K562 (cell line): ENCODE measurements around the gene DLX6. TPM values are rescaled to one million over a fixed set of nuclear protein-coding genes. Genes with fewer than 3 reads are reported as not detected.

Experiments
- ATAC-seq: fragments of 200-7000 bp; cut with Tn5 transposase; 3 replicates; pipeline ENCODE4 v1.9.1; 2020; ENCODE audit warnings: moderate library complexity
- BruUV-seq: library from RNA; stranded (reverse); fragments of 400-500 nt; replicated peaks from 2 replicates; lab custom pipeline; 2021; lab: Mats Ljungman, UMichigan
- CTCF ChIA-PET: fragments of 300-600 bp; formaldehyde crosslinking; extraction: SDS; loops from one replicate; lab custom pipeline; 2021; ENCODE audit warnings: low intra/inter-chr PET ratio; lab: Yijun Ruan, JAX
- POLR2A ChIA-PET: fragments of 300-600, 350-650 bp; sonication (Branson Sonifier 250); formaldehyde crosslinking; extraction: SDS; loops from one replicate; lab custom pipeline; 2021; ENCODE audit warnings: antibody characterized with exemption, inconsistent platforms; lab: Yijun Ruan, JAX
- DNase-seq, 4 experiments: peaks; one replicate each; pipeline versions ENCODE4 v3.0.0 to v3.0.0-alpha.2; 2011 to 2018; ENCODE audit warnings: low spot score in 3 of 4, mixed read lengths in 3 of 4; ENCODE audit errors: extremely low read depth in 1 of 4
- FAIRE-seq: peaks from 2 replicates; lab custom pipeline; 2011; peaks lifted over from hg19 to GRCh38; lab: Jason Lieb, UNC
- H2AFZ ChIP-seq: 2 replicates; pipeline ENCODE4 v1.6.0; 2011; ENCODE audit warnings: low read depth, low read length, control low read depth, inconsistent platforms
- H3K27ac ChIP-seq: fragments of 200-600 bp; 3 replicates; pipeline ENCODE4 v1.8.0; 2011; ENCODE audit warnings: low read depth, mild to moderate bottlenecking, control low read depth, inconsistent platforms, low read length, moderate library complexity, mixed read lengths; ENCODE audit errors: extremely low read depth
- H3K27me3 ChIP-seq, 2 experiments: fragments of 300-600 bp in 1 of 2; 2 replicates in 1 of 2; 3 replicates in 1 of 2; pipeline versions ENCODE4 v1.6.0 to v1.8.0; 2011; ENCODE audit warnings: inconsistent platforms in 2 of 2, low read length in 2 of 2, mild to moderate bottlenecking in 1 of 2, mixed read lengths in 1 of 2, moderate library complexity in 1 of 2; ENCODE audit not compliant: control insufficient read depth in 2 of 2, insufficient read depth in 2 of 2
- H3K36me3 ChIP-seq: fragments of 300-600 bp; 3 replicates; pipeline ENCODE4 v1.8.0; 2011; ENCODE audit warnings: mild to moderate bottlenecking, low read length, inconsistent platforms; ENCODE audit not compliant: control insufficient read depth, insufficient read depth
- H3K4me1 ChIP-seq, 2 experiments: fragments of 200-600 bp in 1 of 2; replicated peaks in 1 of 2; 2 replicates in 1 of 2; 3 replicates in 1 of 2; pipeline versions ENCODE4 v1.5.1 to v1.8.0; 2011; ENCODE audit warnings: inconsistent platforms in 2 of 2, low read length in 2 of 2, mild to moderate bottlenecking in 1 of 2, mixed read lengths in 1 of 2, moderate library complexity in 1 of 2; ENCODE audit not compliant: control insufficient read depth in 2 of 2, insufficient read depth in 2 of 2
- H3K4me2 ChIP-seq: 2 replicates; pipeline ENCODE4 v1.6.1; 2011; ENCODE audit warnings: low read length, control low read depth, inconsistent platforms, mixed read lengths; ENCODE audit not compliant: insufficient read depth
- H3K4me3 ChIP-seq: fragments of 200-600 bp; sonication (generic), shearing (Covaris generic); 2 replicates; pipeline ENCODE4 v1.5.1; 2016; ENCODE audit warnings: control low read depth, inconsistent platforms
- H3K79me2 ChIP-seq: fragments of 200-600 bp; 3 replicates; pipeline ENCODE4 v1.8.0; 2011; ENCODE audit warnings: low read length, inconsistent platforms; ENCODE audit not compliant: control insufficient read depth, insufficient read depth
- H3K9ac ChIP-seq, 2 experiments: 2 replicates each; pipeline versions ENCODE4 v1.6.0 to v1.6.1; 2011; ENCODE audit warnings: low read depth in 2 of 2, low read length in 2 of 2, control low read depth in 1 of 2, inconsistent platforms in 1 of 2, mild to moderate bottlenecking in 1 of 2, mixed read lengths in 1 of 2; ENCODE audit not compliant: insufficient read depth in 1 of 2
- H3K9me1 ChIP-seq: one replicate; pipeline ENCODE4 v1.6.0; 2011; ENCODE audit warnings: inconsistent platforms, mild to moderate bottlenecking, low read length, moderate library complexity; ENCODE audit not compliant: control insufficient read depth, insufficient read depth
- H3K9me3 ChIP-seq: replicated peaks from 2 replicates; pipeline ENCODE4 v1.5.1; 2011; ENCODE audit warnings: low read depth, low read length, inconsistent platforms; ENCODE audit not compliant: control insufficient read depth, insufficient read depth
- H4K20me1 ChIP-seq: replicated peaks from 2 replicates; pipeline ENCODE4 v1.6.1; 2011; ENCODE audit warnings: low read length, inconsistent platforms, mixed read lengths; ENCODE audit not compliant: control insufficient read depth, insufficient read depth
- ATF7 ChIP-seq: fragments of 450-650 bp; IDR thresholded peaks from 2 replicates; pipeline ENCODE4 v1.7.1; 2014; ENCODE audit warnings: mild to moderate bottlenecking, moderate library complexity
- COPS2 ChIP-seq: fragments of 450-650 bp; conservative IDR thresholded peaks from 2 replicates; pipeline ENCODE4 v1.6.1; 2016; ENCODE audit warnings: mild to moderate bottlenecking, moderate library complexity
- ELF1 ChIP-seq: fragments of 200-800 bp; sonication (Bioruptor generic); IDR thresholded peaks from 2 replicates; pipeline ENCODE4 v1.6.1; 2016; ENCODE audit warnings: missing genetic modification characterization, missing compliant biosample characterization
- KDM1A ChIP-seq, 2 experiments: fragments of 450-650 bp; IDR thresholded peaks; 2 replicates each; pipeline ENCODE4 v1.6.1; 2016; ENCODE audit warnings: mild to moderate bottlenecking in 2 of 2
- SMAD3 ChIP-seq: fragments of 450-650 bp; formaldehyde crosslinking; conservative IDR thresholded peaks from 2 replicates; pipeline ENCODE4 v1.4.0; 2020; ENCODE audit warnings: mild to moderate bottlenecking
- SMARCC2 ChIP-seq: fragments of 450-650 bp; IDR thresholded peaks from 2 replicates; pipeline ENCODE4 v1.6.1; 2017; ENCODE audit warnings: antibody characterized with exemption, moderate library complexity, mild to moderate bottlenecking, low read depth
- THRAP3 ChIP-seq: fragments of 450-650 bp; IDR thresholded peaks from 2 replicates; pipeline ENCODE4 v1.6.1; 2016; ENCODE audit warnings: mild to moderate bottlenecking, inconsistent platforms, borderline replicate concordance
- ZNF780A ChIP-seq: fragments of 250-450 bp; sonication (Bioruptor Pico); IDR thresholded peaks from 2 replicates; pipeline ENCODE4 v1.5.0; 2021; ENCODE audit warnings: mild to moderate bottlenecking
- WGBS: fragments of 100-300 bp; shearing (Covaris generic); methylation state at CpG from one replicate; pipeline ENCODE4 v1.1.6; 2016; ENCODE audit warnings: low coverage, mixed read lengths; ENCODE audit not compliant: insufficient coverage; ENCODE audit errors: missing lambda C conversion rate; 5-methylcytosine and 5-hydroxymethylcytosine counted together
- in situ Hi-C: fragments of 300-500 bp; cut with MboI; formaldehyde crosslinking; loops from 4 replicates; pipeline ENCODE4 v1.15.0; 2018; ENCODE audit warnings: inconsistent platforms, mixed read lengths
- intact Hi-C: fragments of 100-400 bp; cut with micrococcal nuclease; formaldehyde crosslinking; loops from 2 replicates; pipeline ENCODE4 v1.14.2; 2022
- polyA plus RNA-seq, 8 experiments: library from polyadenylated mRNA; depleted of rRNA in 4 of 8; stranded (reverse) in 5 of 8; unstranded in 3 of 8; fragments of >200 nt; fragmentation: Nextera tagmentation in 2 of 8; fragmentation: Illumina TruSeq in 1 of 8; extraction: Ambion mirVana in 2 of 8; extraction: Trizol in 1 of 8; gene quantifications; 2 replicates each; pipeline versions ENCODE4 v1.2.1 to v1.2.3, GENCODE V29; 2011 to 2014; ENCODE audit warnings: inconsistent platforms in 1 of 8, missing spikeins in 1 of 8
- total RNA-seq, 7 experiments: library from RNA; depleted of rRNA in 6 of 7; stranded (reverse); fragments of >200 nt in 6 of 7; fragmentation: Illumina TruSeq in 2 of 7; extraction: Trizol in 2 of 7; gene quantifications; 2 replicates each; pipeline versions ENCODE4 v1.2.1 to v1.2.3, GENCODE V29; 2011 to 2021; ENCODE audit warnings: low replicate concordance in 1 of 7
- TF ChIP-seq, protein P1 (sequence below): fragments of 250-450 bp; sonication (Bioruptor Pico); IDR thresholded peaks from 2 replicates; pipeline ENCODE4 v1.5.0; 2020; ENCODE audit warnings: mild to moderate bottlenecking, borderline replicate concordance
- TF ChIP-seq, protein P2 (sequence below): fragments of 450-650 bp; IDR thresholded peaks from 2 replicates; pipeline ENCODE4 v1.7.1; 2018; ENCODE audit warnings: mild to moderate bottlenecking, low read depth; ENCODE audit not compliant: partially characterized antibody
- TF ChIP-seq, protein P3 (sequence below): sonication (generic); formaldehyde crosslinking; IDR thresholded peaks from 2 replicates; pipeline ENCODE4 v1.8.1; 2023; ENCODE audit warnings: mild to moderate bottlenecking, missing genetic modification reagents
- TF ChIP-seq, protein P4 (sequence below): fragments of 250-450 bp; sonication (Bioruptor Pico); IDR thresholded peaks from 2 replicates; pipeline ENCODE4 v1.6.1; 2021; ENCODE audit warnings: mild to moderate bottlenecking
- TF ChIP-seq, protein P5 (sequence below), 3 experiments: IDR thresholded peaks in 2 of 3; conservative IDR thresholded peaks in 1 of 3; 2 replicates each; pipeline ENCODE4 v1.5.1; 2011 to 2012; ENCODE audit warnings: low read length in 3 of 3, mild to moderate bottlenecking in 3 of 3, control low read depth in 2 of 3, improper control_type of control experiment in 1 of 3, inconsistent platforms in 1 of 3, low read depth in 1 of 3, mixed read lengths in 1 of 3, moderate library complexity in 1 of 3; ENCODE audit not compliant: insufficient read depth in 2 of 3

The DLX6 gene
- total and polyA plus RNA-seq, 9 of the 15 experiments (the other 6 are each of a cell fraction or from before 2014, with no cell fraction given), result not detected

DNA sequence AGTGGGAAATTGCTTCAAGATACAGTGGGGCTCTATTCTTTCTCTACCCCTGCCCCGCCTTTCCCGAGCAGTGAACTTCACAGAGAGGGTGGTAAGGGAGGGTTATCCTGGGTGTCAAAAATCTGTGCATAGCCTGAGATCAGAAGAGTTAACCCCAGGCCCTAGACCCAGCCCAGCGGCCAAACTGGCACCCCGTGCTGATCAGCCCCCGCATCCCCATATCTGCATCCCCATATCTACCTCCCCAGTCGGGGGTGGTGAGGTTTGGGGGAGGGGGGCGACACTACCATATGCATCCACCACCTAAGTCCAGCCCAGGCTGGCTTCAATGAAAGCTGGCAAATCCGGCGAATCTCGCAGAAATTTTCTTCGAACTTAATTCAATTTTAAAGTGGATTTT lies 7.0 kb upstream of the DLX6 start:
- no TSS peak for BruUV-seq
- Histone ChIP-seq H3K4me1 (no peaks in the 10 kb centered on the region; a peak in 1 of 5 replicates), H3K4me3 (no peak overlapping the region), H2AFZ (no peak overlapping the region), H3K9me1 (no peaks in the 10 kb centered on the region), H3K36me3 (no peaks in the 10 kb centered on the region), H3K27me3 (peaks cover 67 to 70% of the 10 kb centered on the region in 2 experiments), H4K20me1 (no peaks in the 10 kb centered on the region), H3K27ac (no peak overlapping the region), H3K79me2 (no peaks in the 10 kb centered on the region), H3K9me3 (no peaks in the 10 kb centered on the region), H3K9ac (no peak overlapping the region), H3K4me2 (no peak overlapping the region)
- 2% methylated on average over 11 of the region's 11 CpGs for WGBS
- ChIA-PET CTCF (no interaction called here), POLR2A (no interaction called here)
- no peak for DNase-seq
- intact Hi-C loops (no loop called here), in situ Hi-C loops (no loop called here)
- no peak for FAIRE-seq
- ATAC-seq, result no peak
- TF ChIP-seq, protein P1, sequence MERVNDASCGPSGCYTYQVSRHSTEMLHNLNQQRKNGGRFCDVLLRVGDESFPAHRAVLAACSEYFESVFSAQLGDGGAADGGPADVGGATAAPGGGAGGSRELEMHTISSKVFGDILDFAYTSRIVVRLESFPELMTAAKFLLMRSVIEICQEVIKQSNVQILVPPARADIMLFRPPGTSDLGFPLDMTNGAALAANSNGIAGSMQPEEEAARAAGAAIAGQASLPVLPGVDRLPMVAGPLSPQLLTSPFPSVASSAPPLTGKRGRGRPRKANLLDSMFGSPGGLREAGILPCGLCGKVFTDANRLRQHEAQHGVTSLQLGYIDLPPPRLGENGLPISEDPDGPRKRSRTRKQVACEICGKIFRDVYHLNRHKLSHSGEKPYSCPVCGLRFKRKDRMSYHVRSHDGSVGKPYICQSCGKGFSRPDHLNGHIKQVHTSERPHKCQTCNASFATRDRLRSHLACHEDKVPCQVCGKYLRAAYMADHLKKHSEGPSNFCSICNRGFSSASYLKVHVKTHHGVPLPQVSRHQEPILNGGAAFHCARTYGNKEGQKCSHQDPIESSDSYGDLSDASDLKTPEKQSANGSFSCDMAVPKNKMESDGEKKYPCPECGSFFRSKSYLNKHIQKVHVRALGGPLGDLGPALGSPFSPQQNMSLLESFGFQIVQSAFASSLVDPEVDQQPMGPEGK (CRISPR knock-in tag), result no peak
- no peak for TF ChIP-seq SMARCC2
- TF ChIP-seq, protein P2, sequence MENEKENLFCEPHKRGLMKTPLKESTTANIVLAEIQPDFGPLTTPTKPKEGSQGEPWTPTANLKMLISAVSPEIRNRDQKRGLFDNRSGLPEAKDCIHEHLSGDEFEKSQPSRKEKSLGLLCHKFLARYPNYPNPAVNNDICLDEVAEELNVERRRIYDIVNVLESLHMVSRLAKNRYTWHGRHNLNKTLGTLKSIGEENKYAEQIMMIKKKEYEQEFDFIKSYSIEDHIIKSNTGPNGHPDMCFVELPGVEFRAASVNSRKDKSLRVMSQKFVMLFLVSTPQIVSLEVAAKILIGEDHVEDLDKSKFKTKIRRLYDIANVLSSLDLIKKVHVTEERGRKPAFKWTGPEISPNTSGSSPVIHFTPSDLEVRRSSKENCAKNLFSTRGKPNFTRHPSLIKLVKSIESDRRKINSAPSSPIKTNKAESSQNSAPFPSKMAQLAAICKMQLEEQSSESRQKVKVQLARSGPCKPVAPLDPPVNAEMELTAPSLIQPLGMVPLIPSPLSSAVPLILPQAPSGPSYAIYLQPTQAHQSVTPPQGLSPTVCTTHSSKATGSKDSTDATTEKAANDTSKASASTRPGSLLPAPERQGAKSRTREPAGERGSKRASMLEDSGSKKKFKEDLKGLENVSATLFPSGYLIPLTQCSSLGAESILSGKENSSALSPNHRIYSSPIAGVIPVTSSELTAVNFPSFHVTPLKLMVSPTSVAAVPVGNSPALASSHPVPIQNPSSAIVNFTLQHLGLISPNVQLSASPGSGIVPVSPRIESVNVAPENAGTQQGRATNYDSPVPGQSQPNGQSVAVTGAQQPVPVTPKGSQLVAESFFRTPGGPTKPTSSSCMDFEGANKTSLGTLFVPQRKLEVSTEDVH, result no peak
- no peak for TF ChIP-seq ATF7
- TF ChIP-seq KDM1A (IDR thresholded peaks at IDR 0.05), result no peak
- TF ChIP-seq, protein P3, sequence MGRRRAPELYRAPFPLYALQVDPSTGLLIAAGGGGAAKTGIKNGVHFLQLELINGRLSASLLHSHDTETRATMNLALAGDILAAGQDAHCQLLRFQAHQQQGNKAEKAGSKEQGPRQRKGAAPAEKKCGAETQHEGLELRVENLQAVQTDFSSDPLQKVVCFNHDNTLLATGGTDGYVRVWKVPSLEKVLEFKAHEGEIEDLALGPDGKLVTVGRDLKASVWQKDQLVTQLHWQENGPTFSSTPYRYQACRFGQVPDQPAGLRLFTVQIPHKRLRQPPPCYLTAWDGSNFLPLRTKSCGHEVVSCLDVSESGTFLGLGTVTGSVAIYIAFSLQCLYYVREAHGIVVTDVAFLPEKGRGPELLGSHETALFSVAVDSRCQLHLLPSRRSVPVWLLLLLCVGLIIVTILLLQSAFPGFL (CRISPR knock-in tag), result no peak
- TF ChIP-seq SMAD3 (CRISPR knock-in tag), result no peak
- TF ChIP-seq ZNF780A (CRISPR knock-in tag), result no peak
- no peak for TF ChIP-seq ELF1 (tag)
- TF ChIP-seq COPS2, result no peak
- TF ChIP-seq, protein P4, sequence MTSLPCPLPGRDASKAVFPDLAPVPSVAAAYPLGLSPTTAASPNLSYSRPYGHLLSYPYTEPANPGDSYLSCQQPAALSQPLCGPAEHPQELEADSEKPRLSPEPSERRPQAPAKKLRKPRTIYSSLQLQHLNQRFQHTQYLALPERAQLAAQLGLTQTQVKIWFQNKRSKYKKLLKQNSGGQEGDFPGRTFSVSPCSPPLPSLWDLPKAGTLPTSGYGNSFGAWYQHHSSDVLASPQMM, result no peak
- no peak for TF ChIP-seq THRAP3
- TF ChIP-seq, protein P5, sequence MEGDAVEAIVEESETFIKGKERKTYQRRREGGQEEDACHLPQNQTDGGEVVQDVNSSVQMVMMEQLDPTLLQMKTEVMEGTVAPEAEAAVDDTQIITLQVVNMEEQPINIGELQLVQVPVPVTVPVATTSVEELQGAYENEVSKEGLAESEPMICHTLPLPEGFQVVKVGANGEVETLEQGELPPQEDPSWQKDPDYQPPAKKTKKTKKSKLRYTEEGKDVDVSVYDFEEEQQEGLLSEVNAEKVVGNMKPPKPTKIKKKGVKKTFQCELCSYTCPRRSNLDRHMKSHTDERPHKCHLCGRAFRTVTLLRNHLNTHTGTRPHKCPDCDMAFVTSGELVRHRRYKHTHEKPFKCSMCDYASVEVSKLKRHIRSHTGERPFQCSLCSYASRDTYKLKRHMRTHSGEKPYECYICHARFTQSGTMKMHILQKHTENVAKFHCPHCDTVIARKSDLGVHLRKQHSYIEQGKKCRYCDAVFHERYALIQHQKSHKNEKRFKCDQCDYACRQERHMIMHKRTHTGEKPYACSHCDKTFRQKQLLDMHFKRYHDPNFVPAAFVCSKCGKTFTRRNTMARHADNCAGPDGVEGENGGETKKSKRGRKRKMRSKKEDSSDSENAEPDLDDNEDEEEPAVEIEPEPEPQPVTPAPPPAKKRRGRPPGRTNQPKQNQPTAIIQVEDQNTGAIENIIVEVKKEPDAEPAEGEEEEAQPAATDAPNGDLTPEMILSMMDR (IDR thresholded peaks at IDR 0.05 in 2 of 3, conservative IDR thresholded peaks at IDR 0.05 in 1 of 3; ENCODE audit: insufficient read depth in 2 of 3, low read depth in 1 of 3, low read length in 3 of 3), result no peak
